Measurements from ENCODE around the gene TBX1.
"Not testable (repeated sequence)": the region's sequence is repeated elsewhere in the genome, so short reads cannot be mapped to it uniquely, and the experiment has no call there.

The TBX1 gene

DNA sequence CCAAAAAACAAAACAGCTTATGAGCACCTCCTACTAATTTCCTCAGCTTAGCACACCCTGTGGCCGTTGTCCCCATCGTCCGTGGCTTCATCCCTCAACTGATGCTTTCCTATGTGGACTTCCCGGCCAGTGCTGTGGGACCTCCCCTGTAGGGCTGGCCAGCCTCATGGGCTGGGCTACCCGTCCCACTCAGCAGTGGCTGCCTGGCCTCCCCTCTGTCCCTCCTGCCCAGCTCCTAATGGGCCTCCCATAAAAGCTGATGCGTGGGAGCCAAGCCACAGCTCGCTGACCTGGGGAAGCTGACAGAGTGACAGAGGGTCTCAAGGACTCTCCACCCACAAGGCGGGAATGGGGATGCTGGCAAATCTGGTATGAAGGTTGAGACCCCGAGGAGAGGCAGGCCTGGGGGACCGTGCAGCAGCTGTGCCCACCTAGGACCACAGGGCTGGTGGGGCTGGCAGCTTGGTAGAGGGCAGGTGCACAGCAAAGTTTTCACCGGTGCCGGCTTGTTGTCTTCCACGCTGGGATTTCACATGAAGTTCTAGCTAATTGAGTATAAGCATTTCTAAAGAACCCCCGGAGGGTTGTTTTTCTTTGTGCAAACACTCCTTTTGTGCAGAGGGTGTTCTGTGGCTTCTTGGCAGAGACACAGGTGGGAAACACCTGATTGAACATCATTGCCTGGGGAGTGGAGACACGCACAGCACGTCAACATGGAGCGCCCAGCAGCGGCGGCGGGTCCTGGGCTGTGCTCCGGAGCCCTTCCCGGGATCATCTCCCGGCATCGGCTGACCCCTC is 23.2 kb downstream of the TBX1 start:
- no peak for DNase-seq (ENCODE audit: low read depth in 2 of 2)

DNA sequence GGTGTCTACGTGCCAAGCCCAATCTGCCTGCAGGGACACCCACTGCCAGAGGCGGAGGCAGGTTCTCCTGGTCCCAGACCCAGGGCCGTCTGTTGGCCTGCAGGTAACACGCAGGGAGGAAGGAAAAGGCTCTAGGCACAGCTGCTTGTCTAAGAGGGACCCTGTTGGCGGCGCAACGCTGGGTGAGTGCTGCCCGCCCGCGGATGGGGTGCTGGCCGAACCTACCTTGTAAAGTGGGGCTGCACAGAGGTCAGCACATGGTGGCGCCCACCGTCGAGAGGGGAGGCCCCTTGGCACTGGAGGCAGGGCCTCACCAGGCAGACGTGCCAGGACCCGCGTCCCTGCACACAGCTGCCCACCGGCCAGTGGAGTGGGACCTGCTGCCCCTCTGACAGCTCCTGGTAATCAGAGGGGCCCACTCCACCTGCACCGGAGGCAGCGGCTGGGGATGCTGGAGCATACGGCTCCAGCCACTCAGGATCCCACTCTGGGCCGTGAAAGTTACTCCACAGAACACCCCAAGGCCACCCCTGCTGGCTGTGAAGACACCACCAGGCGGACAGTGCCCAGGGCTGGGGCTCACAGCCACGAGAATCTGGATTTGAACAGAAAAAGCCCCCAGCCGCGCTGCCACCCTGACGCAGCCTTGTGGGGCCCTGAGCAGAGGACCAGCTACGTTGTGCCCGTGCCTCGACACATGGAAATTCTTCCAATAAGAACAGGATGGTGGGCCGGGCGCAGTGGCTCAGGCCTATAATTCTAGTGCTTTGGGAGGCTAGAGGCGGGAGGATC is 24.0 kb downstream of the TBX1 start:
- DNase-seq (ENCODE audit: low read depth in 2 of 2), result no peak

DNA sequence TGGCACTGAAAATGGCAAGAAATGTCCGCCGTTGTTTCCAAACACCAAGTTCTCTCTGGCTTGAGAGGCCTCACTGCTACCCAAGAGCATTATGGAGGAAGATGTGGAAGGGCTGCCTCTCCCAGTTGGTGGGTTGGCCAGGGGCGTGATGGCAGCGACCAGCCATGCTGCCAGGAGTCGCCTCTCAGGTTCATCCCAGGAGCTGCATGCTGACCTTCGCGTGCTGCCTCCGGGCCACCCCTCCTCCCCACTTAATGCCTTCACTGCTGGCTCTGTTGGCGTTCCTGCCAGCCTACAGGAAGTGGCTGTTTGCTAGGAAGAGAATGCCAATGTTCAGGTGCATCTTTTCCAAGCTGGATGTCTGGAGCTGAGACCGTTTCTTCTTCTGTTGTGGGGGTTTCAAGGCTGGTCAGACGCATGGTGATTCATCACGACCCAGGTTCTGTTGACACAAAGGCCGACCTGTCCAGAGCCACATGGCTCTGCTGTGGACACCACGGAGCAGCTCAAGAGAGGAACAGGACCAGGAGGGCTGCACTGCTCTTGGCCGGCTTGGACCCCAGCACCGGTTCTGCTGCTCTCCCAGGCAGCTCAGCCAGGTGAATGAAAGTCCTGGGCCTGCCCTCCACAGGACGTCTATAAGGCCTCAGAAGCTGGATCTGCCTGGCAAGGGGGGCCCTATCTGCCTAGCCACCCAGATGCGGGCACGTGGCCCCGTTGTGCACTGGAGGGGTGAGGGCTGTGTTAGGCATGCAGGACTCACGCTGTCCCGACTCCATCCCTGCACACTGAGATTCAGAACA is 25.1 kb downstream of the TBX1 start:
- no peak for DNase-seq (ENCODE audit: low read depth in 2 of 2)

DNA sequence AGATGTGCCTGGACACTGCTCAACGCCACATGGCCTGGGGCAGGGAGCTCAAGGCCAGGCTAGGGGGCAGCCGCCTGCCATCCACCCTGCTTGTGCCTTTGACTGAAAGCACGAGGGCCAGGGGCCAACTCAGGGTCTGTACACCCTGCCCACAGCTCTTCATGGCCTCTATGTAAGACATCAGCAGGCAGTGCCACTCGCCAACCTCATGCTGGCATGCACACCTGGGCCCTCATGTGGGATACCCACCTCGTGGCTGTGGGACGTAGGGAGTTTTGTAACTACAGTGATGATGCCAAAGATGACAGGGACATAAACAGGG is 25.6 kb downstream of the TBX1 start:
- DNase-seq (ENCODE audit: low read depth in 2 of 2), result no peak

DNA sequence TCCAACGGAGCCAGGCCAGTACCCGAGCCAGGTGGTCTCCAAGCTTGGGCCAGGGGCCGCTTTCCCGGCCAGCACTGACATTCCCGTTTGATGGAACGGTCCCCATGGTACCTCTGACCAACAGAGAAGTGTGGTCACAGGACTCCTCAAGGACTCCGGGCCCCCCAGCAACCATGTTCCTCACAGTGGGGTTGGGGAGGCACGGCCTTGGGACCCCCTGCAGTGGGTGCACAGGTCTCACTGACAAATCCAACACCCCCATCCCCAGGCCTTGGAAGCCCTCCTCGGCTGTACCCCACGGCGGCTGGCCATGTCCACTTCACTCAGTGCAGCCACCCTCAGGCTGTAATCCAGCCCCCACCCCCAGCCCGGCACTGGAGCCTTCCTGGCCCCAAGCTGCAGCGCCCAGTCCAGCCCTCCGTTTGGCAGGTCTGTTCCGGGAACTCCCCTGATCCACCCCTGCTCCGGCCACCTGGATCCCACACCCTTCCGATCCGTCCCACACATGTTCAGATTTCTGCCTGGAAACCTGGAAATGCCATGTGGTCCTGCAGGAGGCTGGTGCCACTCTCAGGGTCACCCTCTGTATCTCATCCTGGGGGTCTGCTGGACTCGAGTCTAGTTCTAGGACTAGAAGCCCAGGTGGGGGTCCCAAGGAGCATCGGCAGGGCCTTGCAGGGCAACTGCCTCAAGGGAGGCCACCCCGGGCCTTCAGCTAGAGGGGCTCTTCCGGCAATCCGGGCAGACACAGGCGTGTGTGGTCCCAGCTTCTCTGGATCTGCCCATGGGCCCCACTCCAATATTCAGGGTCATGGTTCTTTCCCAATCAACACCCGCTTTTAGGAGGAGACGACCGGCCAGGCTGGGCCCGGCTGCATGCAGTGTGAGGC is 26.6 kb downstream of the TBX1 start:
- no peak for DNase-seq (ENCODE audit: low read depth in 2 of 2)

DNA sequence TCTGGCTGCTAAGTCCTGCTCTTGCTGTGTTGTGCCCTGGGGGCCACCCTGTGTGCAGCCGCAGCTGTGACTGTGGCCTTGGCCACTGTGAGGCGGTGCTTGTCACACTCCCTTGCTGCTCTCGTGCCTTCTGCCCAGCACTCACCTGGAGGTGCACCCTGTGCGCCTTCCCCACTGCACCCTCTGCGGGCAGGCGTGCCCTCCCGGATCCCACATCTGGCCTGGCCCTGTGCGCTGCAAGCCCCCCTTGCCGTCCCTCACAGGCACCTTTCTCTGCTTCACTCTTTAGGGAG is 27.2 kb downstream of the TBX1 start:
- DNase-seq (ENCODE audit: low read depth in 2 of 2), result no peak

DNA sequence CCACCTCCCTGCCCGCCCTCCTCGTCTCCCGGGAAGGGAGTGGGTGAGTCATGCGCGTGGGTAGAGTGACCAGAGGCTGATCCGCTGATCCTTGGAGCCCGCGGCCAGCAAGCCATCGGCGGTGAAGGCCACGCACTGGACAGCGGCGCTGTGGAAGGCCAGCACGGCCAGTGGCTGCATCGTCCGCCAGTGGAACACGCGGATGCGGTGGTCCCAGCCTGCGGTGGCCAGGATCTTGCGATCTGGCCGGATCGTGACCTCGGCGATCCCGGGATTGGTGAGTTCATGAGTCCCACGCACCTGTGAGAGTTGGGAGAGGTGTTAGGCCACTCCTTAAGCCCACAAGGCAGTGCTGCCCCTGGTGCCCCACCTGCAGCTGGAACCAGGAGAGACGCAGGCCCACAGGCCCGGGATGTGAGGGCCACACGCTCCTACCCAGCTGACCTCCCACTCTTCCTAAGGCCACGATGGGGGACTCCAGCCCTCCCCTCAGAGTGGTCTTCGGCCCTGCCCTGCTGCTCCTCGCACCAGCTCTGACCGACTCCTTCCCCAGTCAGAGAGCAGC is 28.2 kb downstream of the TBX1 start:
- DNase-seq (ENCODE audit: low read depth in 2 of 2), result no peak

DNA sequence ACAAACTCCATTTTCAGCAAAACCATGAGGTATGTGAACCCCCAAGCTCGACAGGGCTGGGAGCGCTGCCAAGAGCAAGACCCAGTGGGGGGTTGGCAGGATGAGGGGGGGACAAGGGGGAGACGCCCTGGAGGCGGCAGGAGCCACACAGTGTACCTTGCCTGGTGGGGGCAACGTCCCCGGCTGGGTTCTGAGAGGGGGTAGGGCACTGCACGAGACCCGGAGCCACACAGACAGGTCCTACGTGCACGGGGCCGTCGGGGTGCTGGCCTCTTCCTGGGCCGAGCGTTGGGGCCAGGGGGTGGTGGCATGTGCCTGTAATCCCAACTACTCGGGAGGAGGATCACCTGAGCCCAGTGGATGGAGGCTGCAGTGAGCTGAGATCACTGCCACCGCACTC is 28.8 kb downstream of the TBX1 start:
- DNase-seq (ENCODE audit: low read depth in 2 of 2), result no peak

DNA sequence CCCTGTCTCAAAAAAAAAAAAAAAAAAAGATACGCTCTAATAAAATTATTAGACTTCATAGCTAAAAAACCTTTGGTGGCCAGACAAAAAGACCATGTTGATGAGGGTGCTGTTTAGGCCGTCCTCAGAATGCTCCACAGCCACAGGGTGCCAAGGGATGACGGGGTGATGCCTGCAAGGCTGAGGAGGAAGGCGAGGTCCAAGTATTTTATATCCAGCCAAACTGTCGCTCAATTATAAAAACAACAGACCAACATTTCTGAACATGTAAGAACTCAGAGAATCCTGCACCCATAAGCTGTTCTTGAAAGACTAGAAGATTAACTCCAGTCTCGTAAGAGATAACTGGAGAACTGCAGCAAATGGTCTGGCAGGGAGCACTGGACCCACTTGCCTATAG is 29.2 kb downstream of the TBX1 start:
- no peak for DNase-seq (ENCODE audit: low read depth in 2 of 2)

DNA sequence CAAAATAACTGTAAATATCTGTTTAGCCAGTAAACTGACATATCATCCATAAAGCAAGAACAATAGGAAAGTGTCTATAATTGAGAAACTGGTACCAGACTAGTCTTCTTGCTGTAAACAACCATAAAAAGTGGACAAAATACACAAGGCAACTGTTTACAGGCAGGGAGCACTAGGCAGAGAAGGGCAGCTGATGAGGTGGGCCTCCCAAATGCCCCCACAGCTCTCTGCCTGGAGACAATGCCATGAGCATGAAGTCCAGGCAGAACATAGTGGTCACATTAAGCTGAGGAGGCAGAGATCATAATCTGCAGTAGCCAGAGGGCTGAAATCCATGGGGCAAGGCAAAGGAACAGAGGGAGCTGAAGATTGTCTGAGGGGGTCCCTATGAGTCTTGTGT is 30.7 kb downstream of the TBX1 start:
- DNase-seq (ENCODE audit: low read depth in 2 of 2), result no peak

DNA sequence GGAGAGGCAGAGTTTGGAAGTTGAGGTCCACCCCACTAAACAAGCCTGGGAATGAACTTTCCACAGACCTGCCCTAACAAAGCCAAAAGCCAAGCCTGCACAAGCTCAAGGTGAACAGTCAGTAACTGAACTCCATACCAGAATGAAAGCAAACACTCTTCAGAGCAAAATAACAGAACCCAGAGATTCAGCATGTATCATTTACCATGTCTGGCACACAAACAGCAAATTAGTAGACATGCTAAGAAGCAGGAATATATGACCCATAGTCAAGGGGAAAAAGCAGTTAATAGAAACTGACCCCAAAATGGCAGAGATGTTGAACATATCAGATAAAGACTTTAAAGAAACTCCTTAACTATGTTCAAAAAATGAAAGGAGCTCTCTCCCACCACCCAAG is 31.3 kb downstream of the TBX1 start:
- DNase-seq (ENCODE audit: low read depth in 2 of 2), result no peak

DNA sequence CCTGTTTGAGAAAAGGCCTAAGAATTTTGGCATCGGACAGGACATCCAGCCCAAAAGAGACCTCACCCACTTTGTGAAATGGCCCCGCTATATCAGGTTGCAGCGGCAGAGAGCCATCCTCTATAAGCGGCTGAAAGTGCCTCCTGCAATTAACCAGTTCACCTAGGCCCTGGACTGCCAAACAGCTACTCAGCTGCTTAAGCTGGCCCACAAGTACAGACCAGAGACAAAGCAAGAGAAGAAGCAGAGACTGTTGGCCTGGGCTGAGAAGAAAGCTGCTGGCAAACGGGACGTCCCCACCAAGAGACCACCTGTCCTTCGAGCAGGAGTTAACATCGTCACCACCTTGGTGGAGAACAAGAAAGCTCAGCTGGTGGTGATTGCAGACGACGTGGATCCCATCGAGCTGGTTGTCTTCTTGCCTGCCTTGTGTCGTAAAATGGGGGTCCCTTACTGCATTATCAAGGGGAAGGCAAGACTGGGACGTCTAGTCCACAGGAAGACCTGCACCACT is 31.9 kb downstream of the TBX1 start:
- DNase-seq (ENCODE audit: low read depth in 2 of 2), result not testable (repeated sequence)

DNA sequence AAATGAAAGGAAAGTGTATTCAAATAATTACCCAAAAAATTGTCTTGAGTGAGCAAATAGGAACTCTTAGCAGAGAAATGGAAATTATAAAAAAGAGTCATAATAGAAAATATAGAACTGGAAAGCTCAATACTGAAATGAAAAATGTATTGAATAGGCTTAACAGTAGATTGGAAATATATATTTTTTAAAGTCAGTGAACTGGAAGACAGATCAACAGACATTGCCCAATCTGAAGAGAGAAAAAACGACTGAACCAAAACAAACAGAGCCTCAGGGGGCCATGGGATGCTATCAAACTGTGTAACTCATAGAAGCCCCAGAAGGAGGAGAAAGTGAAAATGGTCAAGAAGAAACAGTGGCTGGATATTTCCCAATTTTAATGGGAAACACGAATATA is 32.6 kb downstream of the TBX1 start:
- no peak for DNase-seq (ENCODE audit: low read depth in 2 of 2)

DNA sequence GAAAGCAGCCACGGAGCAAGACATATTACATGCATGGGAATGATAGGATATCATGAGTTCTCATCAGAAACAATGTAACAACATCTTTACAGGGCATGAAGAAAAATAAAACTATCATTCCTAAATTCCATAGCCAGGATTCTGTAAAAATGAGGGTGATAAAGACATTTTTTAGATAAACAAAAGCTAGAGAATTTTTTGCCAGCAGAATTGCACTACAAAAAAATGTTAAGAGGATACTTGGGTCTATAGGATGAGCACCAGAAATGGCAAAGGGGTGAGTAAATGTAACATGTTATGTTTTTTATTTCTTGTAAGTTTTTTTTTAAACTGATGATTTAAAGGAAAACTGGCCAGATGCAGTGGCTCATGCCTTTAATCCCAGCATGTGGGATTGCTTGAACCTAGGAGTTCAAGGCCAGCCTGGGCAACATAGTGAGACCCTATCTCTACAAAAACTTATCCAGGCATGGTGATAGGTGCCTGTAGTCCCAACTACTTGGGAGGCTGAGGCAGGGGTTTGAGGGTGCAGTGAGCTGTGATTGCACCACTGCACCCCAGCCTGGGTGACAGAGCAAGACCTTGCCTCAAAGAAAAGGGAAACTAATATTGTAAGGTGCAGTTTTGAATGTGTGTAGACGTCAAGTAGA is 33.2 kb downstream of the TBX1 start:
- no peak for DNase-seq (ENCODE audit: low read depth in 2 of 2)

DNA sequence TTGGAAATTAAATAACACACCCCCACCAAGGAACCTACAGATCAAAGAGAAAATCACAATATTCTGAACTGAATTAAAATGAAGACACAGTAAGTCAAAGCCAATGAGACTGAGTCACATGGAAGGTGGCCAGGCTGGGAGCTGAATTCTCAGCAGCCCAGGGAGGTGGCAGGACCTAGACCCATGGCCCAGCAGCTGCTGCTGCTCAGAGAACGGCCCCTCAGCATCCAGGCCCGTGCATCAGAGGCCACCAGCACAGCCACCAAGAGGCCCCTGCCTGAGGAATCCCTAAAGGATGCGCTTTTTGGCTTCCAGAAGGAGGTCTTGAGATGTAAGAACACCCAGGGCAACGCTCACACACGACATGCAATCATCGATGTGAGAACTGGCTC is 35.0 kb downstream of the TBX1 start:
- no peak for DNase-seq (ENCODE audit: low read depth in 2 of 2)

DNA sequence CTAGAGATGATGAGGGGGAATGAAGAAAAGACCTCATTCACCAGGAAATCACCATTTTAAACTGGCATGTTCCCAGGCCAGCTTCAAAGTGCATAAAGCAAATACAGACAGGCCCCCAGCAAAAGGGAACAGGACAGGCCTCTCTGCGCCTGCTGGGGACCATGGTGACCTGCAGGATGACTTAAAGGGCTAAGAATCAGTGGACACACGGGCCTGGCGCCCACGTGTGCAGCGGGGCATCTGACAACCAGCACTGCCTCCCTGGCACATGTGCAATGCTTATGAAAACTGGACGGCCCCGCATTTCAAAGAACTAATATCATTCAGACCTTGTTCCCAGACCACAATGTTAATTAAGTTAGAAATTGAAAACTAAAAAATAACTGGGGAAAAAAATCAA is 35.6 kb downstream of the TBX1 start:
- DNase-seq (ENCODE audit: low read depth in 2 of 2), result no peak

DNA sequence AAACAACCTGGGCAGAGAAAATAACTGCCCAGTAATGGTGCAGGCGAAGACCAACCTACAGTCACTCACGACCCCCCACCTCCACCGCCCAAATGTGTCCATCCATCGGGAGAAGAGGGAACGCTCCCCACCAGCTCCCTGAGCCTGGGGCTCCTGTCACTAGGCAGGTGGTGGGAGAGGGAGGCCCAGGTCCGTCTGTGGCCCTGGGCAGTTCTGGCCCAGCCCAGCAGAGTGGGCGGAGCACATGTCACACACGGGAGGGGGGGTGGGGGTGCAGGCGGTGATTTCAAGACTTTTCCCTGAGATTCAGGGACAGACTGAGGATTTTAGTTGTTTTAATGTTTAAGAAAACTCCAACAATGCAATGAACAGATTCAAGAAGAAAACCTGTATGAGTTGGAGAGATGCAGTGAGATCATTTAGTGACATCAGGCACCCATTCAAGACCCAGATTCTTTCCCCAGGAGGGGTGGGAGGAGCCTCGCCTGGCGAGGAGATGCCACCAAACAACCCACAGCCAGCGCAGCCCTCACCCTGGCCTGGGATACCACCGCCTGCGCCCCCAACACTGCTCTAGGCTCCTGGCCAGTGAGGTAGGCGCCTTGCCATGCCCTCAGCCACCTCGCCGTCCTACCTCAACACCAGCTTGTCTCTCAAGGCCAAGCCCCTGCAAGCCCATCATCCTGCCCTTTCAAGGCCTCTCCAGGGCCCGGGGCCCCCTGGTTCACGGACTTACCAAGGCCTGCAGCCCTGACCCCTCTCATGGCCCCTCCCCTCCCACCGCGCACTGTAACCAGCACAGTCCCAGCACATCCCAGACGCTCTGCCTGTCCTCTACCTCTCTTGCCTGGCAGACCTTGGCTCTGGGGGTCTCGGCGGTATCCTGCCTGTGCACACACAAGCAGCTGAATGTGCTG is 36.8 kb downstream of the TBX1 start:
- DNase-seq (ENCODE audit: low read depth in 2 of 2), result no peak

DNA sequence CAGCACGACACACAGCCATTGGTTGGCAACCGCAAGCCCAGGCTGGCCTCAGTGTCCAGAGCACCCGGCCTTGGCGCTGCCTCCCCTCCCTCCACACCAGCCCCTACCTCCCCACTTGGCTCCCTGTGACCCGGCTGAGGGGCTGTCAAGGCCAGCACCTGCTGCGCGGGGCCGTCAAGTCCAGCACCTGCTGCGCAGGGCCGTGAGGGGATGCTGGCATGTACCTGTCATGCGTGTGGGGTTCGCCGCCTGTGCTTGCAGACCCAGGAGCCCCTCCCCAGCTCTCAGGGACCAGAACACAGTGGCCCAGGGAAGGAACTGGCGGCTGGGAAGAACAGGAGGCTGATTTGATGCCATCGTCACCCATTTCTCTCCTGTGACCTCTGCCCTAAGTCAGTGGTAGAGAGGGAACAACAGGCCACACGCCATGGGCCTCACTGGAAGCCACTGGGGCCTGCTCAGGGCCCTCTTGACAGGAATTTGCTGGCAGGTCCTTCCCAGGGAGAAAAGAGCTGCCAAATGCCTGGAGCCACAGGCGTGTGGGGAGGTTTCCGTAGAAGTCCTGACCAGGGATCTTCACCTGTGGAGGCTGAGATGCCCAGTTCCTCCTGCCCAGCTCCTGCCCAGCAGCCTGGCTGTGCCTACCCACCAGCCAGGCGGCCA is 37.6 kb downstream of the TBX1 start:
- no peak for DNase-seq (ENCODE audit: low read depth in 2 of 2)

DNA sequence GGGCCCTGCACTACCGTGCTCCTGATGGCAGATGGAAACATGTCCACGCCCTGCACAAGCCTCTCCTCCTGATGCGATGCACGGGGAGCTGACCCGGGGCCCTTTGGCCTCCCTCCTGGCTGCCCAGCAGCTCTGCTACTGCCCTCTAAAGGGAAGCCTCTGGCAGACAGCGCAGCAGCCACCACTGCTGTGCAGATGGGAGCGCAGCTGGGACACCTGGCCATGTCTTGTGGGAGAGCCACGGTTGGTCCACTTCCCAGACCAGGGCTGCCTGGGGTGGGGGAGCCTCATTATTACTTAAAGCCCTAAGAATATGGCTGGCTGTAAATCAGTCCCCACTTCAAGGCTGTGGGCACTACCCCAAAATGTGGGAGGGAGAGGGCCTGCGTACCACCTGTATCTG is 38.3 kb downstream of the TBX1 start:
- DNase-seq (ENCODE audit: low read depth in 2 of 2), result no peak

Data from stimulated activated CD8-positive, alpha-beta memory T cell treated with anti-CD3 and anti-CD28 coated beads, Interleukin-7, amount 100 ng/mL, for 4 hours (primary cell).